GM21576 (cell line): Measurements from ENCODE around the gene ZSCAN20.

Experiments
- ATAC-seq: cut with Tn5 transposase; IDR thresholded peaks from one replicate; pipeline ENCODE4 v1.9.1; 2021; ENCODE audit warnings: mild to moderate bottlenecking, moderate library complexity; ENCODE audit not compliant: unreplicated experiment

The ZSCAN20 gene

GRCh38 chr1:33472269-33472980 lies at the start of gene ZSCAN20:
Gene ZSCAN20 (plus strand): TSS chr1:33472645. CDS start chr1:33479289, 6,644 bp downstream.
- peak; percentile 91 for ATAC-seq

- no peak for ATAC-seq
Observed at GRCh38 chr1:33424205-33424604, 48.2 kb upstream of the ZSCAN20 start.

- no peak for ATAC-seq
Observed at GRCh38 chr1:33424610-33425009, 47.8 kb upstream of the ZSCAN20 start.

GRCh38 chr1:33425900-33426299 lies 46.5 kb upstream of the ZSCAN20 start:
- ATAC-seq: no peak

GRCh38 chr1:33426916-33427315 lies 45.5 kb upstream of the ZSCAN20 start:
- no peak for ATAC-seq

- no peak for ATAC-seq
Observed at GRCh38 chr1:33428661-33429060, 43.8 kb upstream of the ZSCAN20 start.

GRCh38 chr1:33429332-33429731 lies 43.1 kb upstream of the ZSCAN20 start:
- ATAC-seq: no peak

- no peak for ATAC-seq
Observed at GRCh38 chr1:33429856-33430691, 42.4 kb upstream of the ZSCAN20 start.

GRCh38 chr1:33430692-33431593 lies 41.5 kb upstream of the ZSCAN20 start, which contains the start of gene PHC2:
Gene PHC2 (minus strand): TSS chr1:33431095. CDS start chr1:33375539, 55,556 bp downstream.
- ATAC-seq: peak; percentile 92

GRCh38 chr1:33433509-33434362 lies 38.7 kb upstream of the ZSCAN20 start:
- ATAC-seq: no peak

GRCh38 chr1:33434363-33434750 lies 38.1 kb upstream of the ZSCAN20 start:
- ATAC-seq: no peak

- no peak for ATAC-seq
Observed at GRCh38 chr1:33435096-33435820, 37.2 kb upstream of the ZSCAN20 start.

GRCh38 chr1:33436557-33437285 lies 35.7 kb upstream of the ZSCAN20 start:
- no peak for ATAC-seq

- ATAC-seq: no peak
Observed at GRCh38 chr1:33438364-33439160, 33.9 kb upstream of the ZSCAN20 start.

- no peak for ATAC-seq
Observed at GRCh38 chr1:33439662-33440061, 32.8 kb upstream of the ZSCAN20 start.

- ATAC-seq: no peak
Observed at GRCh38 chr1:33441088-33441745, 31.2 kb upstream of the ZSCAN20 start.

- no peak for ATAC-seq
Observed at GRCh38 chr1:33442141-33442540, 30.3 kb upstream of the ZSCAN20 start.
